NCI-H2081 (cell line): ENCODE results near the gene IL36G.
"Not testable (repeated sequence)": the region's sequence is repeated elsewhere in the genome, so short reads cannot be mapped to it uniquely, and the experiment has no call there.

Experiments used
- DNase-seq, 2 experiments: peaks; one replicate each; lab custom pipeline; 2025; lab: John Stamatoyannopoulos, UW

Gene IL36G

GRCh38 chr2:112977559-112978056, at the start of gene IL36G:
Gene IL36G (plus strand): TSS chr2:112978006. CDS start chr2:112978639, 633 bp downstream.
- DNase-seq, result no peak

GRCh38 chr2:112933261-112933660, 44.5 kb upstream of the IL36G start:
- no peak for DNase-seq

- DNase-seq, result not testable (repeated sequence)
Observed at GRCh38 chr2:112934117-112934516, 43.7 kb upstream of the IL36G start.

- DNase-seq, result no peak
Observed at GRCh38 chr2:112936927-112937232, 40.9 kb upstream of the IL36G start.

- DNase-seq, result no peak
Observed at GRCh38 chr2:112938904-112939303, 38.9 kb upstream of the IL36G start.

GRCh38 chr2:112939425-112939824, 38.4 kb upstream of the IL36G start:
- no peak for DNase-seq

GRCh38 chr2:112940859-112941625, 36.8 kb upstream of the IL36G start:
- no peak for DNase-seq

GRCh38 chr2:112941753-112942653, 35.8 kb upstream of the IL36G start:
- peak; percentile 75 to 81 for DNase-seq

- no peak for DNase-seq
Observed at GRCh38 chr2:112942654-112943002, 35.2 kb upstream of the IL36G start.

GRCh38 chr2:112944971-112945370, 32.8 kb upstream of the IL36G start:
- DNase-seq, result no peak

GRCh38 chr2:112946086-112946485, 31.7 kb upstream of the IL36G start:
- DNase-seq, result no peak

GRCh38 chr2:112947374-112947773, 30.4 kb upstream of the IL36G start:
- no peak for DNase-seq

GRCh38 chr2:112949456-112949855, 28.4 kb upstream of the IL36G start:
- no peak for DNase-seq

- no peak for DNase-seq
Observed at GRCh38 chr2:112954364-112954763, 23.4 kb upstream of the IL36G start.

- DNase-seq, result no peak
Observed at GRCh38 chr2:112957511-112957910, 20.3 kb upstream of the IL36G start.

- peak; percentile 68 to 79 for DNase-seq
Observed at GRCh38 chr2:112958428-112959108, 19.2 kb upstream of the IL36G start.

GRCh38 chr2:112959109-112959812, 18.5 kb upstream of the IL36G start:
- DNase-seq, result peak in 1 of 2 experiments; percentile 10

GRCh38 chr2:112960230-112960825, 17.5 kb upstream of the IL36G start:
- no peak for DNase-seq

GRCh38 chr2:112962308-112963175, 15.3 kb upstream of the IL36G start:
- DNase-seq, result no peak

- DNase-seq, result no peak
Observed at GRCh38 chr2:112967023-112967422, 10.8 kb upstream of the IL36G start.
